Fibroblast of the aortic adventitia (primary cell): Measurements from ENCODE around the gene GPBAR1. TPM values are rescaled to one million over a fixed set of nuclear protein-coding genes. Genes with fewer than 3 reads are reported as not detected.

ENCODE experiments used
- DNase-seq: peaks from one replicate; pipeline ENCODE4 v3.0.0-alpha.2; 2010; ENCODE audit warnings: low read depth
- H3K4me3 ChIP-seq: 2 replicates; pipeline ENCODE4 v1.5.1; 2011; ENCODE audit warnings: low read depth, mild to moderate bottlenecking, control low read depth, low read length, moderate library complexity
- total RNA-seq: library from RNA; depleted of rRNA; stranded (reverse); fragments of >200 nt; gene quantifications from 2 replicates; pipeline ENCODE4 v1.2.3, GENCODE V29; 2012; ENCODE audit warnings: low replicate concordance
- TF ChIP-seq, protein P1 (sequence below): IDR thresholded peaks from 2 replicates; pipeline ENCODE4 v1.5.1; 2011; ENCODE audit warnings: mild to moderate bottlenecking, low read length, control low read depth, inconsistent platforms; ENCODE audit not compliant: insufficient read depth

GPBAR1 gene
- total RNA-seq, 1 donor = 0.27 TPM

DNA sequence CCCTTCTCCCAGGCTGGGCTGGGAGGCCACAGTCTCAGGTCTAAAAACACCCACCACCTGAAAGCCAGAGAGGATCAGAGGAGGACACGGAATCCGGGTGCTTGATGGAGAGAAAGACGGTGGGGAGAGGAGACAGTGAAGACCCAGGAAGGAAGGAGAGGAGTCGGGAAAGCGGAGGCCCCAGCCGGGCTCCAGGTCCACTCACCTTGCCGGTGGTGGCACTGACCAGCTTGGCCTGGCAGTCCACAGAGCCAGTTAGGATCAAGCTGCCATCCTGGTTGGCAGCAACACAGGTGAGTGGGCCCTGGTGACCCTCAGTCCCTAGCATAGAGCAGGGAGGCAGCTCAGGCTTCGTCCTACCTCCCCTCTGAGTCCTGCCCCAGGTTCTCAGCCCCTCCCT lies 4.8 kb downstream of the GPBAR1 start:
- TF ChIP-seq, protein P1, sequence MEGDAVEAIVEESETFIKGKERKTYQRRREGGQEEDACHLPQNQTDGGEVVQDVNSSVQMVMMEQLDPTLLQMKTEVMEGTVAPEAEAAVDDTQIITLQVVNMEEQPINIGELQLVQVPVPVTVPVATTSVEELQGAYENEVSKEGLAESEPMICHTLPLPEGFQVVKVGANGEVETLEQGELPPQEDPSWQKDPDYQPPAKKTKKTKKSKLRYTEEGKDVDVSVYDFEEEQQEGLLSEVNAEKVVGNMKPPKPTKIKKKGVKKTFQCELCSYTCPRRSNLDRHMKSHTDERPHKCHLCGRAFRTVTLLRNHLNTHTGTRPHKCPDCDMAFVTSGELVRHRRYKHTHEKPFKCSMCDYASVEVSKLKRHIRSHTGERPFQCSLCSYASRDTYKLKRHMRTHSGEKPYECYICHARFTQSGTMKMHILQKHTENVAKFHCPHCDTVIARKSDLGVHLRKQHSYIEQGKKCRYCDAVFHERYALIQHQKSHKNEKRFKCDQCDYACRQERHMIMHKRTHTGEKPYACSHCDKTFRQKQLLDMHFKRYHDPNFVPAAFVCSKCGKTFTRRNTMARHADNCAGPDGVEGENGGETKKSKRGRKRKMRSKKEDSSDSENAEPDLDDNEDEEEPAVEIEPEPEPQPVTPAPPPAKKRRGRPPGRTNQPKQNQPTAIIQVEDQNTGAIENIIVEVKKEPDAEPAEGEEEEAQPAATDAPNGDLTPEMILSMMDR = no peak
- no peak overlapping the region for H3K4me3 ChIP-seq
- no peak for DNase-seq

DNA sequence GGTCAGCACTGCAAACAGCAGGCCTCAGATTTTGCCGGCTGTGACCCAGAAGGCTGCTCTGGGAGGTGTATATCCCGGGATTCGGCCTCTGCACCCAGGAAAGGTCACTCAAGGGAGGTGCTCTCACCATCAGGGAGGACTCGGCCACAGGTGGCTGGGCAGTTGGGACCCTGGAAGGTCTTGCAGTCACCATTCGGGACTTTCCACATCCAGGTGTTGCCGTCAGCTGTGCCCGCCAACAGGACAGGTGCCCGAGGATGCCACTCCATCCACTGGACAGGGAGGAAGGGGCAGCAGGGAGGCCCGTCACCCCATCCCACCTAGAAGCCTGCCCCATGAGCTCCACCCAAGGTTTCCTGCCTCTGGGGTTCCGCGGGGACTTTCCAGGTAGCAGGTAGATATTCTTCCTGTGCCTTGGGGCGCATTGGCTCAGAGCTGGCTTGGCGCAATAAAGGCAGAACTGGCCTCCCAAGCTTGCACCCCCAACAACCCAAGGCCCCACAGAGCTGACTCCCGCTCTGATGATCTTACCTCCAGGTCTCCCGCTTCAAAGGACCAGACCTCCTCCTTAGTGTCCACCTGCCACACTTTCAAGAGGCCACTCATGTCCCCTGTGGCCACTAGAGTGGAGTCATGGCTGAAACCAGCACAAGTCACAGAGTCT lies 5.6 kb downstream of the GPBAR1 start:
- no peak overlapping the region for H3K4me3 ChIP-seq
- DNase-seq = no peak
- TF ChIP-seq, protein P1 = no peak

DNA sequence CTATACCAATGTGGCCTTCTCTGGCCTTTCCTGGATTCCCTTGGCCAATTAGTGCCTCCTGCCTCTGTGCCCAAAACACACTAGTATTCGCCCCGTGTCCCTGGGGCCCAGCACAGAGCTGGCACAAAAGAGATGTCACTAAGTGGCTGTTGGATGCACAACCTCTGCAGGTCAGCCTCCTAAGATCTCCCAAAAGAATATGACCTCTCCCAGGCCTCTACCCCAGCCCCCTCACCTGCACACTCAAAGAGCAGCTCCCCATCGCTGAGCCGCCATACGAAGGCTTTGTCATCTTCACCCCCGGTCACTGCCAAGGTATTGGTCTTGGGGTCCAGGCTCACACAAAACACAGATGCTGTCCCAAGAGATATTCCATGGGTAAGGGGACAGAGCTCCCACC lies 6.4 kb downstream of the GPBAR1 start:
- no peak for DNase-seq

DNA sequence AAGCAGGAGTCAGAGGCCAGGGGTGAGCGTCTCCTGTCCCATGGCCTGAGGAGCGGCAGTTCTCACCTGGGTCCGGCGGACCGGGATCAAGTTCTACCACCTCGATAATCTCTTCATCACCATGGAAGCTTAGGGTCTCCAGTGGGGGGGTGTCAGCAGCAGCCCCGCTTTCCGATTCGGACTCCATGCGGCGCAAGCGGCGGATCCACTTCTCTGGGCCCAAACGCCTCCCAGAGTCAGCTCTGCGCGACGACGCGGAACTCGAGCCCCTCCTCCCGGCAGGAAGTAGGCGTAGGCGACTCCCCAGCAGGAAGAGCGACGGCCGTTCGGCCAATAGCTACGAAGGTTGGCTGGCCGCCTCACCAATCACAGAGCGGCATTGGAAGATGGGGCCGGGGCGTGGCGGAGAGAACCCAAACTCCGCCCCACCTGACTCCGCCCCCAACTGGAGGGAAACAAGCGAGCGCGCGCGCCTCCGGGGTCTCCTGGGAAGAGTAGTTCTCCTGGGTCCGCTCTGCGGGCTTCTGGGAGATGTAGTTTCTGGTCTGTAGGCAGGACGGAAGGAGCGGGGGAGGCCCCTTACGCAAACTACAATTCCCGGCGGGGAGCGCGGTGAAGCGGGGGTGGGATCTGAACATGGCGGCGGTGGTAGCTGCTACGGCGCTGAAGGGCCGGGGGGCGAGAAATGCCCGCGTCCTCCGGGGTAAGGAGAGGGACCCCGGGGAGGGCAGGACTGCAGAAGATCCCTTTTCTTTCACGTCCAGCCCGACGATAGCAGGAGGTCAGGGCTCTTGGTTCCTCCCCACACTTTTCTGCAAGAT lies 9.3 kb downstream of the GPBAR1 start, which contains the start of the genes AAMP and PNKD:
TSS of gene AAMP (minus strand) at position 238 of the 821 bp plus-strand sequence. CDS start at position 187, 51 bp downstream.
TSS of gene PNKD (plus strand) at position 620 of the 821 bp plus-strand sequence. CDS start at position 637, 17 bp downstream.
- TF ChIP-seq, protein P1 = no peak
- H3K4me3 ChIP-seq = peak within 1 kb of the TSS; percentile 98
- DNase-seq = peak; percentile 99

More for the DNA sequence above, 6.4 kb downstream of the GPBAR1 start:
- H3K4me3 ChIP-seq = no peak overlapping the region
- TF ChIP-seq, protein P1 = no peak

DNA sequence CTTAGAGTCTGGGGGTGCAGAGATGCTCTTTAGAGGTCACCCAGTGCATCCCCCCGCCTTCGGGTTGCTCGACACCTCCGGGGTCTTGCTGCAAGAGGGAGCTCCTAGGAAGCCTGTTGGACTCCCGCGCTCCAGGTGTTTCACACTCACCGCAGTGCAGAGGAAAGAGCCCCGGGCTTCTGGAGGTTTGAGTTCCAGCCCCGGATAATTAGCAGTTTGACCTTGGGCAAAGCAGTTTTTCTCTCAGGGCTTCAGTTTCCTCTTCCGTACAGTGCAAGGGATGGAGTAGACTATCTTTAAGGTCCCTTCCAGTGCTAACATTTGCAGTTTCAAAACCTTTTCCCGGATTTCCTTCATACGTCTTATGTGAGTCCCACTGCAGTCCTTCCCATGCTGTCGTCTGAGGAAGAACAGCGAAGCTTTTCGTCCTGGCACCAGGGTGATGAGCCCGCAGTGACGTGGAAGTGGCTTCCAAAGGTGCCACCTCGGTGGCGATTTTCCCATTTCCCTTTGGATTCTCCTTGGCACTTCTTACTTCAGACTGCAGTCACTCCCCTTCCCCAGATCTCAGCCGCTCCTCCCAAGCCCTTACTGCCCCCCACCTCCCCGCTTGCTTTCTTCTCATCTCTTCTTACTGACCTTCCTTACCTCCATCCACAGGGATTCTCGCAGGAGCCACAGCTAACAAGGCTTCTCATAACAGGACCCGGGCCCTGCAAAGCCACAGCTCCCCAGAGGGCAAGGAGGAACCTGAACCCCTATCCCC lies 10.1 kb downstream of the GPBAR1 start:
- TF ChIP-seq, protein P1 = no peak
- no peak for DNase-seq
- peak overlapping the region; percentile 98 for H3K4me3 ChIP-seq

DNA sequence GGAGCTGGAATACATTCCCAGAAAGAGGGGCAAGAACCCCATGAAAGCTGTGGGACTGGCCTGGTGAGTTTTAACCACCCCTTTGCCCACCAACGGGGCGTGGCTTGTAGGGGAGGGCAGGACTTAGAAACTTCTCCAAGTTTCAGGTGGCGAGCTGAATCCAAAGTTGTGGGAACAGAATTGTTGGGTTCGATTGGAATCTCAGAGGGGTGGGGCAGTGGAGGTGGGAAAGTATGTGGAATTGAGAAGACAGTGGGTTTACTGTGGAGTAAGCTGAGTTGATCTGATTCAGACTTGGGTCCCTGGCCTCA lies 10.6 kb downstream of the GPBAR1 start:
- TF ChIP-seq, protein P1 = no peak
- peak overlapping the region; percentile 98 for H3K4me3 ChIP-seq
- DNase-seq = no peak
